ENCODE results near the gene ACKR3. TPM values are rescaled to one million over a fixed set of nuclear protein-coding genes. Genes with fewer than 3 reads are reported as not detected.

The ACKR3 gene
- total and polyA plus RNA-seq, 2 of the 4 experiments (the other 2 are of a cell fraction): not detected

GRCh38 chr2:236626391-236627150 lies 56.9 kb downstream of the ACKR3 start:
- Histone ChIP-seq H3K27me3 (ENCODE audit: control insufficient read depth, insufficient read depth, low read length) (peaks cover 16% of the 10 kb centered on the region), H3K4me1 (ENCODE audit: control insufficient read depth, insufficient read depth, low read length) (no peaks in the 10 kb centered on the region), H2BK5ac (ENCODE audit: low read depth, low read length, poor library complexity, severe bottlenecking) (no peak overlapping the region), H3K27ac (ENCODE audit: insufficient read depth, low read length) (no peak overlapping the region), H4K8ac (ENCODE audit: low read depth in 2 of 2, low read length in 2 of 2) (no peak overlapping the region), H3K9ac (ENCODE audit: low read depth, low read length) (no peak overlapping the region), H2AK5ac (ENCODE audit: low read depth, low read length) (no peak overlapping the region), H3K4ac (ENCODE audit: low read depth, low read length) (no peak overlapping the region), H4K5ac (ENCODE audit: low read depth, low read length) (no peak overlapping the region), H3K9me1 (ENCODE audit: insufficient read depth, low read length) (no peaks in the 10 kb centered on the region), H2AK9ac (replicated peaks; ENCODE audit: low read depth, low read length, poor library complexity) (no peak overlapping the region), H3K18ac (ENCODE audit: low read depth, low read length) (no peak overlapping the region), H3K9me3 (ENCODE audit: control insufficient read depth, insufficient read depth, low read length) (peaks cover 1% of the 10 kb centered on the region; the same call in 1 of the 2 replicates), H2AFZ (replicated peaks; ENCODE audit: low read length, poor library complexity) (no peak overlapping the region), H3K4me2 (ENCODE audit: low read depth, low read length) (no peak overlapping the region), H2BK15ac (ENCODE audit: low read depth, low read length) (no peak overlapping the region), H3K36me3 (ENCODE audit: control insufficient read depth, insufficient read depth, low read length) (no peaks in the 10 kb centered on the region), H3K23ac (ENCODE audit: low read depth, low read length) (no peak overlapping the region), H4K20me1 (ENCODE audit: insufficient read depth, low read length) (no peaks in the 10 kb centered on the region), H3K56ac (ENCODE audit: extremely low read depth, insufficient read depth, low read length) (no peak overlapping the region), H3K4me3 (ENCODE audit: insufficient read depth, low read depth, low read length) (no peak overlapping the region), H2BK20ac (ENCODE audit: low read depth, low read length) (no peak overlapping the region), H3K79me1 (ENCODE audit: low read depth in 1 of 2, low read length in 2 of 2) (no peaks in the 10 kb centered on the region), H4K91ac (ENCODE audit: insufficient read depth, low read depth, low read length) (no peak overlapping the region), H2BK120ac (ENCODE audit: low read depth, low read length) (no peak overlapping the region), H3K14ac (replicated peaks; ENCODE audit: low read depth, low read length) (no peak overlapping the region)
- no peak for DNase-seq
- dilution Hi-C loops (cut with HindIII; ENCODE audit: low sequenced_read_pairs, unreplicated experiment) (no loop called here), in situ Hi-C loops (cut with MboI; ENCODE audit: low sequenced_read_pairs) (no loop called here), intact Hi-C loops (cut with micrococcal nuclease) (no loop called here)
- ATAC-seq (ENCODE audit: low read depth): no peak
- TF ChIP-seq MAZ (IDR thresholded peaks at IDR 0.05; ENCODE audit: borderline replicate concordance, low read depth, low read length): no peak
- no peak for TF ChIP-seq NFE2L2 (IDR thresholded peaks at IDR 0.05; ENCODE audit: low read depth, low read length)
- TF ChIP-seq RFX5 (IDR thresholded peaks at IDR 0.05; ENCODE audit: low read depth, low read length): no peak
- TF ChIP-seq CEBPB (IDR thresholded peaks at IDR 0.05; ENCODE audit: low read depth, low read length): no peak
- no peak for TF ChIP-seq RCOR1 (IDR thresholded peaks at IDR 0.05; ENCODE audit: insufficient replicate concordance, low read length)
- TF ChIP-seq POLR2A (IDR thresholded peaks at IDR 0.05; ENCODE audit: low read depth, low read length): no peak
- no peak for TF ChIP-seq CHD1 (IDR thresholded peaks at IDR 0.05; ENCODE audit: low read depth, low read length)
- TF ChIP-seq USF2 (IDR thresholded peaks at IDR 0.05; ENCODE audit: low read depth, low read length): no peak
- TF ChIP-seq MAFK (IDR thresholded peaks at IDR 0.05; ENCODE audit: low read depth, low read length): no peak
- TF ChIP-seq MXI1 (IDR thresholded peaks at IDR 0.05; ENCODE audit: borderline replicate concordance, low read depth, low read length): no peak
- TF ChIP-seq CTCF (conservative IDR thresholded peaks at IDR 0.05; ENCODE audit: low read depth, low read length): no peak
- TF ChIP-seq RAD21 (IDR thresholded peaks at IDR 0.05; ENCODE audit: low read length): no peak
- TF ChIP-seq, protein P1, sequence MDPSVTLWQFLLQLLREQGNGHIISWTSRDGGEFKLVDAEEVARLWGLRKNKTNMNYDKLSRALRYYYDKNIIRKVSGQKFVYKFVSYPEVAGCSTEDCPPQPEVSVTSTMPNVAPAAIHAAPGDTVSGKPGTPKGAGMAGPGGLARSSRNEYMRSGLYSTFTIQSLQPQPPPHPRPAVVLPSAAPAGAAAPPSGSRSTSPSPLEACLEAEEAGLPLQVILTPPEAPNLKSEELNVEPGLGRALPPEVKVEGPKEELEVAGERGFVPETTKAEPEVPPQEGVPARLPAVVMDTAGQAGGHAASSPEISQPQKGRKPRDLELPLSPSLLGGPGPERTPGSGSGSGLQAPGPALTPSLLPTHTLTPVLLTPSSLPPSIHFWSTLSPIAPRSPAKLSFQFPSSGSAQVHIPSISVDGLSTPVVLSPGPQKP (IDR thresholded peaks at IDR 0.05; ENCODE audit: borderline replicate concordance, low read depth, low read length): no peak
- no peak for TF ChIP-seq SMC3 (IDR thresholded peaks at IDR 0.05; ENCODE audit: low read depth, low read length)
- TF ChIP-seq FOS (IDR thresholded peaks at IDR 0.05; ENCODE audit: low read depth, low read length): no peak
- TF ChIP-seq BHLHE40 (IDR thresholded peaks at IDR 0.05; ENCODE audit: low read depth, low read length): no peak
- WGBS, 2 experiments (ENCODE audit: extremely low coverage in 2 of 2, insufficient read length in 1 of 2): 89% methylated on average over 8 of the region's 20 CpGs; no CpG with 5 or more reads in 1 of the 2 experiments
- ChIA-PET CTCF (interaction anchor here (0.8 kb wide), 1 partner anchor 16 kb away, joined by 3 read pairs; no protein-coding TSS in a partner anchor), POLR2A (ENCODE audit: unreplicated experiment) (no interaction called here)
- no TSS peak for BruUV-seq (replicated peaks)
